ENCODE data around the gene ADARB1.

Gene ADARB1

DNA sequence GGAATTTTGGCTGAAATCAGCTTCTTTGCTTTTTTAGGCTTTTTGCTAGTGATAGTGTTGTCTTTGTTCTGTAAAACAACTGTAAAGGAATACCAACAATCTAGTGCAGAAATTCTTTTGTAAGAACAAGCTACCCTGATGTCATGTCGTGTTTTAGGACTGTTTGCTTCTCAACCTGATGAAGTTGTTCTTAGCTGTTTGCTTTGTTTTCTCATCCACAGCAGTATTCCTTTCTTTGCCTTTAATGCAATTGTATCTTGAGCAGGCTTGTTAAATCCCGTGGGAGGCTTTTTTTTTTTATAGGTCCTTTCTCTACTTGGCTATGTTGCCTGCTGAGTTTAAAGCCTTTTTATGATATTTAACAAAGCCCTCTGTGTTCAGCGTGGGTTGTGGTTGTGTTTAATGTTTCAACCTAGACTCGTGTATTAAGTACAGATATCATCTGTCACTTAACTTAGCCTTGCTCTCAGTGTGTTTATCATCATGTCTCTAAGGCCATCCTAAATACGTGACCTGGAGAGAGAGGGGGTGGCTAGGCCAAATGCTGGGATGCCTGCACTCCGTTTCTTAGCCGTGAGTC lies 31.6 kb downstream of the ADARB1 start:
- no peak for DNase-seq (ENCODE audit: low read depth)
- H3K4me3 ChIP-seq (replicated peaks; ENCODE audit: low read depth, low read length): no peak overlapping the region
- TF ChIP-seq, protein P1, sequence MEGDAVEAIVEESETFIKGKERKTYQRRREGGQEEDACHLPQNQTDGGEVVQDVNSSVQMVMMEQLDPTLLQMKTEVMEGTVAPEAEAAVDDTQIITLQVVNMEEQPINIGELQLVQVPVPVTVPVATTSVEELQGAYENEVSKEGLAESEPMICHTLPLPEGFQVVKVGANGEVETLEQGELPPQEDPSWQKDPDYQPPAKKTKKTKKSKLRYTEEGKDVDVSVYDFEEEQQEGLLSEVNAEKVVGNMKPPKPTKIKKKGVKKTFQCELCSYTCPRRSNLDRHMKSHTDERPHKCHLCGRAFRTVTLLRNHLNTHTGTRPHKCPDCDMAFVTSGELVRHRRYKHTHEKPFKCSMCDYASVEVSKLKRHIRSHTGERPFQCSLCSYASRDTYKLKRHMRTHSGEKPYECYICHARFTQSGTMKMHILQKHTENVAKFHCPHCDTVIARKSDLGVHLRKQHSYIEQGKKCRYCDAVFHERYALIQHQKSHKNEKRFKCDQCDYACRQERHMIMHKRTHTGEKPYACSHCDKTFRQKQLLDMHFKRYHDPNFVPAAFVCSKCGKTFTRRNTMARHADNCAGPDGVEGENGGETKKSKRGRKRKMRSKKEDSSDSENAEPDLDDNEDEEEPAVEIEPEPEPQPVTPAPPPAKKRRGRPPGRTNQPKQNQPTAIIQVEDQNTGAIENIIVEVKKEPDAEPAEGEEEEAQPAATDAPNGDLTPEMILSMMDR (IDR thresholded peaks at IDR 0.05; ENCODE audit: low read length, missing control alignments): no peak

DNA sequence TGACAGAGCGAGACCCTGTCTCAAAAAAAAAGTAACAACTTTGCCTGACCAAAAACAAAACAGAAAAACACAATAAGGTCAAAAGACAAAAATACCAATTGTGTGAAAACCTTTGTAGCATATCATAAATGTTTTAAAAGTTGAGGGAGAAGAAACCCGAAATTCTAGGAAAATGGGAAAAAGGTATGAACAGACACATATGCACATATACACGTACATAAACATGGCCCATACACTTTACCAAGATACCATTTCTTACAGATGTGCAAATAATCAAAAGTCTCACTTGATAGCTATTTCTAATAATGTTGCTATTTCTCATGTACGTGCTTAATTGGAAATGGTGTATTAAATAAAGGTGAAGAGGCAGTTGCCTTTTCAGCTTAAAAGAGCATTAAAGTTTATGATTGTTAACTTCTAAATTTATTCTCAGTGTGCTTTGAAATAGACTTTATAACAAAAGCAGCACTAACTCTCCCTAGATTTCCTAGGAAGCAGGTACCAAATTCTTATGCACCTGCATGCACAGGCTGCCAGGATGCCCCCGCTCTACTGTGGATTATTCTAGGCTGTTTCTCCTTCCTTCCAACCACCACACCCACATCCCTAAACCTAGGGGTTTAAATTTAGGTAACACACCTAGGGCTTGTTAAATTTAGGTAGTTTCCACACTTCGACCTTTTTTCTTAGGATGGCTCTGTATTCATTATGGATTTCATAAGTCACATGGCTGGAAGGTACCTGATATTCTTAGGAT lies 33.8 kb downstream of the ADARB1 start:
- TF ChIP-seq, protein P1 (IDR thresholded peaks at IDR 0.05; ENCODE audit: low read length, missing control alignments): no peak
- no peak for DNase-seq (ENCODE audit: low read depth)
- no peak overlapping the region for H3K4me3 ChIP-seq (replicated peaks; ENCODE audit: low read depth, low read length)

DNA sequence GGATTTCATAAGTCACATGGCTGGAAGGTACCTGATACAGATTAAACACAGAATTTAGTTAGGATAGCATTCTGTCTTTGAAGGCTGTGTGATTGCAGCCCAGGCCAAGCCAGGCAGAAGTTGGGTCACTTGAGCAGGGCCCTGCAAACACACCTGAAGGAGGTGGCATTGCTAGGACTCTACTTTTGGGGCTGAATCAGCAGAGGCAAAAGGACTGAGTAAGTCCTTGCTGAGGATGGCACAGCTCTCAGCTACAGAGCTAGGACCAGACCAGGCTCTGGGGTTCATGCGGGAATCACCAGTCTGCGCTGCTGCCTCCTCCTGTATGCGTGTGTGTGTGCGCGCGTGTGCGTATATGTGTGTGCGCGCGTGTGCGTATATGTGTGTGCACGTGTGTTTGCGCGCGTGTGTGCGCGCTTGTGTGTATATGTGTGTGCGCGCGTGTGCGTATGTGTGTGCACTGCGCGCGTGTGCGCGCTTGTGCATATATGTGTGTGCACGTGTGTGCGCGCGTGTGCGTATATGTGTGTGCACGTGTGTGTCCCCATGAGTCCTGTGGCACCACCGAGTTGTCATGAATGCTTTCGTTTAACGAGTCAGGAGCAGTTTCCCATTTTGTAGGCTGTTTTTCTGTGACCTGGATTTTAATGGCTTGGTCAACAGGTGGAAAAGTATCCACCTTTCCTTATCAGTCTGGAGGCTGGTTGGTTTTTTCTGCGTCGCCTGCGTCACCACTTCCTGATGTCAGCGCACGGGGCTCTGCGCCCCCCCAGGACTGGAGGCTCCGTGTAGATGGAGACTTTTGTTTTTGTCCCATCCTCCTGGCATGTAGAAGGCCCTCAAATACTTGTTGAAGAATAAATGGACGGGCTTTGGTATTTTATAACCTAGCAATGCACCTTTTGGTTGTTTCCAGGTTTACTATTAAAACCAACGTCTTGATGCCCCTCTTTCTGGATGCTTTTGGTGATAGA lies 34.7 kb downstream of the ADARB1 start:
- H3K4me3 ChIP-seq (replicated peaks; ENCODE audit: low read depth, low read length): no peak overlapping the region
- no peak for DNase-seq (ENCODE audit: low read depth)

DNA sequence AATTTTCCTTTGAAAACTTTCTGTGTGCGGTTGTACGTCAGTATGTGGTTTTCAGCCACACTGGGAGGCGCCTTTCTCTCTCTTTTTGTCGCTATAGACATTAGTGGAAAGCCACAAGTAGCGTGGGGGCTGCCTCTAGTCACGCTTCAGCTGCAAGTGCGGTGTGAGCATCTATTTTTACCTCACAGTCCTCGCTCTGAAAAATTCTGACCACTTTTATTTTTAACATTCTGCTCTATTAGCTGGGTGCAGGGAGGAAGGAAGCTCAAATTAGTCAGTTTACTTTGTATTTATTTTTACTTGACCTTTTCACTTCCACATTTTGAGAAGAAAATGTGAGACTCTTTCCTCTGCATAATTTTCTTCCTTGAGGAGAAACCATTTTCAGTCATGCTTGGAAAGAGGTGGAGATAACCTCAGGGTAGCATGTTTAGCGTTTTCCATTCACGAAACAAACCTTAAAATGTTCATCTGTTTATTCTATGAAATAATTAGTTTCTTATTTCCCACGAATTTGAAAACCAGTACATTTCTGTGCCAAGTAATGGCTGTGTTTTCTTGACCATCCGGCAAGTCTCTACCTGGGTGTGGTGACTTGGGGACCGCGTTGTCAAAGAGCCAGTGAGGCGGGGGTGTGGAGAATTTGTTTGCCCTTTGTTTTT lies 35.6 kb downstream of the ADARB1 start:
- no peak overlapping the region for H3K4me3 ChIP-seq (replicated peaks; ENCODE audit: low read depth, low read length)
- TF ChIP-seq, protein P1 (IDR thresholded peaks at IDR 0.05; ENCODE audit: low read length, missing control alignments): no peak
- no peak for DNase-seq (ENCODE audit: low read depth)

More for the DNA sequence above, 34.7 kb downstream of the ADARB1 start:
- TF ChIP-seq, protein P1 (IDR thresholded peaks at IDR 0.05; ENCODE audit: low read length, missing control alignments): no peak

DNA sequence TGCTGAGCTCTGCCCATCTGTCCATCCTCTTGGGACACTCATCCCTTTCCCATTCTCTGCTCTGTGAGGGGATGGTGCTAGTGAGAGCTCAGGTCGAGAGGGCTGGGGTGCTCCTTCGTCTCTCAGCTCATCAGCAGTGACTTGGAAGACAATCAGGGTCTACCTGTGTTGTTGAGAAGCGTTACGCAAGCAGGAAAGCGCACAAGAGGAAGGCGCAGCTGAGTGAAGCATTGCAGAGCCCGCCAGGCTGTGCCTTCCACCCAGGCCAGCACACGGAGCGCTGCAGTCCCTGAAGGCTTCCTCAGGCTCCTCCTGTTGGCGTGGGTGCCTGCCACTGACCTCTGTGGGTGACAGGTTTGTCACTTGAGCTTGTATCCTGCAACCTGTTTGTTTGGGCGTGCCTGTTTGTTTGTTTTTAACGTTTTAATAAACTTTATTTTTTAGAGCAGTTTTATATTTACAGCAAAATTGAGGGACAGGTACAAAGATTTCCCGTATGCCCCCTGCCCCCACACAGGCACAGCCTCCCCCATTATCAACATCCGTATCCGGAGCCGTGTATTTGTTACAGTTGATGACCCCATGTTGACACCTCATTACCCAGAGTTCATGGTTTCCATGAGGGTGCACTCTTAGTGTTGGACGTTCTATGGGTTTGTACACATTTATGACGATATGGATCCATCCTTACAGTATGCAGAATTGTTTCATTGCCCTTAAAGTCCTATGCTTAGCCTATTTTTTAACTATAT lies 36.7 kb downstream of the ADARB1 start:
- TF ChIP-seq, protein P1 (IDR thresholded peaks at IDR 0.05; ENCODE audit: low read length, missing control alignments): no peak
- DNase-seq (ENCODE audit: low read depth): no peak
- H3K4me3 ChIP-seq (replicated peaks; ENCODE audit: low read depth, low read length): no peak overlapping the region

DNA sequence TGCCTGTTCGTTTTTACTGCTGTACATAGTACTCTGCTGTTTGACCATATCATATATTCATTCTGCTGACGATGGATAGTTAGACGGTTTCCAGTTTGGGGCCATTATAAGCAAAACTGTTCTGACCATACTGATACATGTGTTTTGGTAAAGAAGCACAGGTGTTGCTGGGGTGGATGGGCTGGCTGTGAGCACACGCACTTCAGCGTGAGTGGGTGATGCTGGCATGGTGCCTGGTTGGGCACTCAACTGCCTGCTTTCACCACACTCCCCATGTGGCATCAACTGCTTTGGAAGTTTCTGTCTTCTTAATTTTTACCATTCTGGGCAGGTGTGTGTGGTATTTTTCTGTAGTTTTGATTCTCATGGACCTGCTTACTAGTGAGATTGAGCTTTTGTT lies 37.3 kb downstream of the ADARB1 start:
- H3K4me3 ChIP-seq (replicated peaks; ENCODE audit: low read depth, low read length): no peak overlapping the region
- TF ChIP-seq, protein P1 (IDR thresholded peaks at IDR 0.05; ENCODE audit: low read length, missing control alignments): no peak
- no peak for DNase-seq (ENCODE audit: low read depth)
